Heart left ventricle (tissue), 16 donors: ENCODE measurements around the gene MTX3. TPM values are rescaled to one million over a fixed set of nuclear protein-coding genes. Genes with fewer than 3 reads are reported as not detected.

ENCODE experiments used
- ATAC-seq, 4 donors: fragments of 200-7000 bp; cut with Tn5 transposase; one replicate each; pipeline ENCODE4 v1.9.1; 2020 to 2022; ENCODE audit warnings: moderate library complexity in 4 of 4, mild to moderate bottlenecking in 3 of 4, moderate number of reproducible peaks in 1 of 4
- DNase-seq, 5 donors: peaks; one replicate each; pipeline ENCODE4 v3.0.0-alpha.2; 2020
- H3K27ac ChIP-seq, 12 donors: fragments of 200-600 bp; sonication (generic) in 4 of 12; one replicate each; pipeline versions ENCODE4 v1.5.0 to v1.8.0; 2016 to 2022; ENCODE audit warnings: mild to moderate bottlenecking in 2 of 12
- H3K27me3 ChIP-seq, 9 donors: fragments of 200-600 bp; sonication (generic) in 2 of 9; one replicate each; pipeline versions ENCODE4 v1.5.1 to v1.8.0; 2016 to 2022; ENCODE audit warnings: mild to moderate bottlenecking in 3 of 9
- H3K36me3 ChIP-seq, 9 donors: fragments of 200-600 bp; sonication (generic) in 2 of 9; one replicate each; pipeline versions ENCODE4 v1.5.0 to v1.8.0; 2018 to 2022; ENCODE audit warnings: mild to moderate bottlenecking in 2 of 9
- H3K4me1 ChIP-seq, 12 donors: fragments of 200-600 bp; sonication (generic) in 4 of 12; one replicate each; pipeline versions ENCODE4 v1.5.0 to v1.8.0; 2016 to 2022; ENCODE audit warnings: mild to moderate bottlenecking in 3 of 12
- H3K4me3 ChIP-seq, 12 donors: fragments of 200-600 bp; sonication (generic) in 4 of 12; one replicate each; pipeline versions ENCODE4 v1.5.0 to v1.8.0; 2017 to 2022; ENCODE audit warnings: mild to moderate bottlenecking in 9 of 12, moderate library complexity in 4 of 12
- H3K9me3 ChIP-seq, 12 donors: fragments of 200-600 bp; sonication (generic) in 4 of 12; one replicate each; pipeline versions ENCODE4 v1.5.0 to v1.8.0; 2016 to 2022; ENCODE audit warnings: mild to moderate bottlenecking in 1 of 12
- CTCF ChIP-seq, 12 donors: fragments of 200-600 bp; sonication (generic) in 4 of 12; IDR thresholded peaks; one replicate each; pipeline versions ENCODE4 v1.5.0 to v1.8.0; 2018 to 2022; ENCODE audit warnings: antibody characterized with exemption in 12 of 12, mild to moderate bottlenecking in 5 of 12
- POLR2A ChIP-seq, 2 donors: fragments of 450-650 bp; IDR thresholded peaks; one replicate each; pipeline ENCODE4 v1.6.1; 2017; ENCODE audit warnings: antibody characterized with exemption in 2 of 2, mild to moderate bottlenecking in 2 of 2, moderate library complexity in 2 of 2
- WGBS, 4 donors: extraction: QIAGEN DNeasy Blood & Tissue Kit in 2 of 4; methylation state at CpG; one replicate each; pipeline versions ENCODE4 v1.1.5 to v1.1.7; 2013 to 2018; 5-methylcytosine and 5-hydroxymethylcytosine counted together
- intact Hi-C, 10 donors: fragments of 100-400 bp; cut with DNase I; formaldehyde crosslinking; loops; one replicate each; pipeline versions ENCODE4 v1.11.1 to v1.14.2; 2022
- polyA plus RNA-seq, 2 donors: library from polyadenylated mRNA; stranded (reverse); fragments of 200-250 nt; gene quantifications; one replicate each; pipeline ENCODE4 v1.2.3, GENCODE V29; 2013
- total RNA-seq, 9 donors: library from RNA; depleted of rRNA in 2 of 9; stranded (reverse); fragments of >200 nt in 2 of 9; fragmentation: NEBNext Ultra II Directional in 3 of 9; extraction: Animal tissue kit (Norgen Biotek cat#: 25700) in 3 of 9; gene quantifications; one replicate each; pipeline versions ENCODE4 v1.1.0 to v1.2.4, GENCODE V29; 2016 to 2023
- donor health status: ischemic (EF 13 %, LVEDD 7.1; RV severe dilation, severe dysfunction).
- donor health status: healthy with polysubstance abuse.
- donor health status: DM: no; HTN: yes; CAD: no.
- donor health status: DM: no; HTN: no; CAD: no.
- donor health status: ischemic (EF 25% LVEDD 6.9; RV normal size, moderate dysfunction).
- donor health status: ischemic (EF 25% LVEDD 5.7; RV mildly dilated, moderate dysfunction).
- donor health status: healthy.
- donor health status: DM: yes; HTN: yes; CAD: no.
- donor health status: ischemic (EF 35%, LVEDD 5.7; RV mildly dilated, moderate dysfunction).
- donor health status: nonischemic (EF 11% LVEDD 7.7; RV severe dilation, severe dysfunction).
- donor health status: DM: yes; HTN: yes; CAD: no.
- donor health status: PGD.
- donor health status: ischemic (EF 29% LVEDD 5.4; RV normal size, mild dysfunction).
- donor health status: nonischemic (EF 23%, LVEDD 6.1; RV moderate dilation, normal function).

The MTX3 gene
- total and polyA plus RNA-seq, 11 donors: 4.2 to 14.4 (median 11.8) TPM

GRCh38 chr5:80036615-80037014 lies 45.6 kb upstream of the MTX3 start:
- 86 to 94% (median 89%) methylated on average over 5 of the region's 5 CpGs for WGBS, 4 donors
- peaks cover 0 to 11% (median 0%) of the 10 kb centered on the region in 9 donors for H3K36me3 ChIP-seq
- peak overlapping the region in 10 of 12 donors; percentile 28 to 65 (median 60) for H3K4me3 ChIP-seq
- peak overlapping the region in 7 of 12 donors; percentile 9 to 84 (median 33) for H3K27ac ChIP-seq
- intact Hi-C loops: no loop called here
- peaks cover 0 to 12% (median 0%) of the 10 kb centered on the region in 12 donors for H3K4me1 ChIP-seq
- TF ChIP-seq POLR2A (IDR thresholded peaks at IDR 0.05): no peak
- H3K9me3 ChIP-seq: no peaks in the 10 kb centered on the region
- H3K27me3 ChIP-seq: peaks cover 0 to 46% (median 20%) of the 10 kb centered on the region in 9 donors
- ATAC-seq (no peak), DNase-seq (no peak)

- Histone ChIP-seq H3K9me3 (no peaks in the 10 kb centered on the region), H3K27ac (peak overlapping the region in 11 of 12 donors; percentile 20 to 84 (median 47))
- TF ChIP-seq POLR2A (IDR thresholded peaks at IDR 0.05) (no peak), CTCF (IDR thresholded peaks at IDR 0.05) (no peak)
These were observed 44.8 kb upstream of the MTX3 start for GRCh38 chr5:80035839-80036238.

GRCh38 chr5:80034962-80035821 lies 44.1 kb upstream of the MTX3 start, which contains the start of gene THBS4:
TSS of gene THBS4 (plus strand) at chr5:80035348. CDS start at chr5:80035538, 190 bp downstream.
- 5 to 15% (median 7%) methylated on average over 26 to 76 of the region's 76 CpGs for WGBS, 4 donors
- no peak for TF ChIP-seq POLR2A (IDR thresholded peaks at IDR 0.05)
- no peak for TF ChIP-seq CTCF (IDR thresholded peaks at IDR 0.05)
- Histone ChIP-seq H3K27ac (peak within 1 kb of the TSS in 11 of 12 donors; percentile 20 to 84 (median 52)), H3K4me1 (peaks cover 0 to 12% (median 0%) of the 10 kb centered on the region in 12 donors), H3K9me3 (no peaks in the 10 kb centered on the region), H3K27me3 (peaks cover 0 to 46% (median 20%) of the 10 kb centered on the region in 9 donors), H3K36me3 (no peaks in the 10 kb centered on the region), H3K4me3 (peak within 1 kb of the TSS in 11 of 12 donors; percentile 28 to 65 (median 59))
- ATAC-seq (peak in 3 of 4 donors; percentile 54 to 81 (median 78)), DNase-seq (peak in 4 of 5 donors; percentile 32 to 64 (median 36))
- intact Hi-C loops: no loop called here

More at GRCh38 chr5:80035839-80036238, 44.8 kb upstream of the MTX3 start:
- Histone ChIP-seq H3K27me3 (peaks cover 0 to 46% (median 20%) of the 10 kb centered on the region in 9 donors), H3K4me3 (peak overlapping the region in 11 of 12 donors; percentile 28 to 65 (median 59)), H3K4me1 (peaks cover 0 to 12% (median 0%) of the 10 kb centered on the region in 12 donors), H3K36me3 (peaks cover 0 to 3% (median 0%) of the 10 kb centered on the region in 9 donors)
- ATAC-seq (peak in 1 of 4 donors; percentile 15), DNase-seq (no peak)
- intact Hi-C loops: no loop called here
- 70 to 82% (median 80%) methylated on average over 6 to 7 of the region's 7 CpGs for WGBS, 4 donors

GRCh38 chr5:80034559-80034958 lies 43.5 kb upstream of the MTX3 start:
- Histone ChIP-seq H3K27ac (peak overlapping the region in 11 of 12 donors; percentile 20 to 84 (median 52)), H3K36me3 (no peaks in the 10 kb centered on the region), H3K4me1 (peaks cover 0 to 12% (median 0%) of the 10 kb centered on the region in 12 donors), H3K9me3 (no peaks in the 10 kb centered on the region), H3K4me3 (peak overlapping the region in 11 of 12 donors; percentile 4 to 65 (median 59)), H3K27me3 (peaks cover 0 to 46% (median 20%) of the 10 kb centered on the region in 9 donors)
- ATAC-seq: no peak
- DNase-seq: no peak
- intact Hi-C loops: no loop called here
- no peak for TF ChIP-seq CTCF (IDR thresholded peaks at IDR 0.05)
- 40 to 55% (median 46%) methylated on average over 8 of the region's 8 CpGs for WGBS, 4 donors
